Fibroblast of gingiva (primary cell): ENCODE results near the gene ZBTB4.
"Not testable (repeated sequence)": the region's sequence is repeated elsewhere in the genome, so short reads cannot be mapped to it uniquely, and the experiment has no call there.

Experiments
- DNase-seq: peaks from one replicate; pipeline ENCODE4 v3.0.0-alpha.2; 2011; ENCODE audit warnings: low read depth

ZBTB4 gene

DNA sequence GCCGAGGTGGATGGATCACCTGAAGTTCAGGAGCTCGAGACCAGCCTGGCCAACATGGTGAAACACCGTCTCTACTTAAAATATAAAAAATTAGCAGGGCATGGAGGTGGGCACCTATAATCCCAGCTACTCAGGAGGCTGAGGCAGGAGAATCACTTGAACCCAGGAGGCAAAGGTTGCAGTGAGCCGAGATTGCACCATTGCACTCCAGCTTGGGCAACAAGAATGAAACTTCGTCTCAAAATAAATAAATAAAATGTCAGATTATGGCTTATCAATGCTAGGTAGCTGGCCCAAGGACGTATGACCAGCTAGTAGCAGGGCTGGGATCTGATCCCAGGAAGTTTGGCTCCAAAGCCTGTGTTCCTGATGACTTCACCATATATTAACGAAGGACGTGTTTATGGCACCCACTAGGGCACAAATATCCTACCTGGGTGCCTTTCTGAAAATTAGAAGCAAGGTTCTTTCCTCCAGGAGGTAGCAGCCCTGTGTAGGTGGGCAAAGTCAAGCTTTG lies 8.9 kb downstream of the ZBTB4 start:
- DNase-seq: not testable (repeated sequence)

DNA sequence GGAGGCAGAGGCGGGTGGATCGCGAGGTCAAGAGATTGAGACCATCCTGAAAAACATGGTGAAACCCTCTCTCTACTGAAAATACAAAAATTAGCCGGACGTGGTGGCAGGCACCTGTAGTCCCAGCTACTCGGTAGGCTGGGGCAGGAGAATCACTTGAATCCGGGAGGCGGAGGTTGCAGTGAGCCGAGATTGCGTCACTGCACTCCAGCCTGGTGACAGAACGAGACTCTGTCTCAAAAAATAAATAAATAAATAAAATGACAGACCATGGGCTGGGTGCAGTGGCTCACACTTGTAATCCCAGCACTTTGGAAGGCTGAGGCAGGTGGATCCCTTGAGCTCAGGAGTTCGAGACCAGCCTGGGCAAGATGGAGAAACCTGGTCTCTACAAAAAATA lies 9.6 kb downstream of the ZBTB4 start:
- DNase-seq: not testable (repeated sequence)

- DNase-seq: no peak
Measured at GRCh38 chr17:7468804-7469389, 10.5 kb downstream of the ZBTB4 start.

DNA sequence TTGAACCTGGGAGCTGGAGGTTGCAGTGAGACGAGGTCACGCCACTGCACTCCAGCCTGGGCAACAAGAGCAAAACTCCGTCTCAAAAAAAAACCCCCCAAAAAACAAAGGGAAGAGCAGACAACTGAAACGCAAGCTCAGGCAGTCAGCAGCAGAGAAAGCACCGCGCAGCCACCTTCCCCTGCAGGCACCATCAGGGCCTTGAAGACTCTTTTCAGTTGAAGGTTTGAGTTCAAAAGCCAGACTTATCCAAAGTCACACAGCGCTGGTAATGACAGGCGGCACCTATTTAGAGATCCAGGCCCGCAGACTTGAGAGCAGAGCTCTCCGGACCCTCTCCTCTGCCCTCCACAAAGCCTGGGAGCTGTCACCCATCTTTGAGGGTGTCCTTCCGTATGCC lies 11.1 kb downstream of the ZBTB4 start:
- no peak for DNase-seq

GRCh38 chr17:7467498-7467897 lies 11.9 kb downstream of the ZBTB4 start:
- DNase-seq: no peak

GRCh38 chr17:7466639-7467341 lies 12.6 kb downstream of the ZBTB4 start:
- peak; percentile 46 for DNase-seq

DNA sequence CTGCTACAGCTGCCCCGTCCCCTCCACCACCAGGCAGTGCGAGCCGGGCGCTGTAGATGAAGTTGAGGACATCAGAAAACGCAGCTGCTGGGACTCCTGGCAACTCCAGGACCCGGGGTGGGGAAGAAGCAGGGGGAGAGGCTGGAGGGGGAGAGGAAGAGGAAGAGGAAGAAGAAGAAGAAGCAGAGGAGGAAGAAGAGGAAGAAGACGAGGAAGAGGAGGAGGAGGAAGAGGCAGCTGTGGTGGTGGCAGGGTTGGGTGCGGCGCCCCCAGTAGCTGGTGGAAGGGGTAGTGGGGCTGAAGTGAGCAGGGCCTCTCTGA lies 13.2 kb downstream of the ZBTB4 start:
- DNase-seq: no peak

DNA sequence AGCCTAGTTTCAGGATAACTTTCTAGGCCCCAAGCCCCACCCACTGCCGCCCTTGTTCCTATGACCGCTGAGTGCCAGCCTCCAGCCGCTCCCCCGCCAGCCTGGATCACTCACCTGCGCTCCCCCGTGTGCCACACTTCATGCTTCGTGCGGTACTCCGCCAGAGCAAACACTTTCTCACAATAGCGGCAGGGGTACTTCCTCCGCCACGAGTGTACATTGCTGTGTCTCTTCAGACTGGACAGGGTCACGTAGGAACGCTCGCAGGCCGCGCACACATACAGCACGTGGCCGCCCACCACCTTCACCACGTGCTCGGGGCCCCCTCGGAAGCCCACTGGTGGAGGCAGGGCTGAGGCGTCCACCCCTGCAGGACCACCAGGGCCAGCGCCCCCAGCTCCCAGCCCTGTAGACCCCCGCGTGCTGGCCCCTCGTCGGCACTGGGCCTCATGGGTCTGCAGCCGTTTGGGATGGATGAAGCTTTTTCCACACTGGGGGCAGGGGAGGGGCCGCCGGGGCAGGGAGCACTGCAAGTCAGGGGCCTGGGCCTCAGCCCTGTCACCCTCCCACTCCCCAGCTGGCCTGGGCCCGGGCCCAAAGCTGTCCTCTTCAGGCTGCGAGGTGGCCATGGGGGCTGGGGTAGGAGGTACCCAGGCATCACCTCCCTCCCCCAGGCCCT lies 13.7 kb downstream of the ZBTB4 start:
- DNase-seq: no peak

DNA sequence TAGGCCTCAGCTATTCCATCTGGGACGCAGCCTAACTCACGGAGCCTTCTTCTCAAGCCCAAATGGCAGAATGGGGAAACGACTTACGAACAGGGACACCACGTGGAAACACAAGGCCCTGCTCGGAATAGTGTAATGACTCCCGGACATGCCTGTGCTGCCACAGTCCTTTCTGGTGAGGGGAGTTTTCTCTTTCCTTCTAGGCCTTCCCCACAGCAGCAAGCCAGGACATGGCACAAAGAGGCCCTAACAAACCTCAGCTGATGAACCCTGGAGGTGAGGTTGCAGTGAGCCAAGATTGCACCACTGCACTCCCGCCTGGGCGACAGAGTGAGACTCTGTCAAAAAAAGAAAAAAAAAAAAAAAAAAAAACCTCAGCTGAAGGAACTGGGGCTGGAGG lies 15.3 kb downstream of the ZBTB4 start:
- no peak for DNase-seq

DNA sequence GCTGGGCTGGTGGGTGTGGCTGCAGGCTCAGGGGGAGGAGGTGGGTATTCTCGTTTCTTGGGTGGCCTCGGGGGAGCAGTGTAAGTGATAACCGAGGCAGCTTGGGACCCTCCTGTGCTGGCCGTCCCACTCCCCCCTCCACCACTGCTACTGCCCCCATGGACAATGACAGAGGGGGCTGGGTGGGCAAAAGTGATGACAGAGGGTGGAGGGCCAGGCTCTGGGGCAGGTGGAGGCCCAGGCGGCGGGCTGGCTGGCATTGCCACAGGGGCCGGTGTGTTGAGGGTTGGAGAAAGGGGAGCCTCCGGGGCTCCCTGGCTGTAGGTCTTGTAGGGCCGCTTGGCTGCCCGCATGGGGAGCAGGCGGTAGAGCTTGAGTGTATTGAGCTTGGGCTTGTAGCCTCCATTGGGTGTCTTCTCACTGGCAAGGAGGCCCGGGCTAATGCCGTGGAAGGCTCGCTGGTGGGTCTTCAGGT lies 16.0 kb downstream of the ZBTB4 start:
- DNase-seq: no peak

- DNase-seq: no peak
Measured at GRCh38 chr17:7462474-7463371, 16.7 kb downstream of the ZBTB4 start.

DNA sequence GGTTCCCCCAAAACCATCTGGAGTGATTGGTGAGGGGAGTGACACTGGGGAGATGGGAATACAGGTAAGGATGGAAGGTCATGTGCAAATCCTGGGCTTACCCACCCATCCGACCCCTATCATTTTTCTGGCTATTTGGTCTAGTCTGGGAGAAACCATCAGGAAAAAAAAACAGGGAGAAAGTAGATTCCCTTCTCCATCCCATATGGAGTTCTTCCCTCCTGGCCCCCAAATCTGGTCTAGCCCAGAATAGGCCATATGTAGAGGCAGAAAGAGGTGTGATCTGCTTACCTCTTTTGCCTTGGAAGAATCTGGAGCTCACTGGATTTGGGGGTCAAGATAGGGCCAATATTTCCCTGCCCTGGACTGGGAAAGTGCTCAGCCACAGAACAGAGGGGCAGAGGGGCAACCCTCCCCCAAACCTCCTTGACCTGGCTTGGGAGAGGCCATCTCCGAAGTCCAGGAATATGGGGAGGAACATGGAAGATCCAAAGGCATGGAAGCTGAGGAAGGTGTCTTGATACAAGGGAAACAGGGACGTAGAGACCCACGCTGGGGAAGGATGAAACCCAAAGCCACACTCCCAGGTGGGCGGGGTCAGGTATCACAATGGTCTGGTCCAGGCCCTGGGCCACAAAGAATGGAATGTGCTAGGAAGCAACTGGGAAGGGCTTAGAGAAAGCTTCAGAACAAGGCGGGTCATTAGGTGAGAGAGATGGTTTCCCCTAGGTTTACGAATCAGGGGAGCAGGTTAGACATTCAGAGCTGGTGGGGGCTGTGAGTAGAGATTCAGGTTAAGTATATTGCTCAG lies 18.4 kb downstream of the ZBTB4 start:
- DNase-seq: no peak

GRCh38 chr17:7459961-7460545 lies 19.4 kb downstream of the ZBTB4 start:
- DNase-seq: no peak

GRCh38 chr17:7448461-7448860 lies 31.0 kb downstream of the ZBTB4 start:
- no peak for DNase-seq

- no peak for DNase-seq
Measured at GRCh38 chr17:7445619-7445968, 33.8 kb downstream of the ZBTB4 start.

DNA sequence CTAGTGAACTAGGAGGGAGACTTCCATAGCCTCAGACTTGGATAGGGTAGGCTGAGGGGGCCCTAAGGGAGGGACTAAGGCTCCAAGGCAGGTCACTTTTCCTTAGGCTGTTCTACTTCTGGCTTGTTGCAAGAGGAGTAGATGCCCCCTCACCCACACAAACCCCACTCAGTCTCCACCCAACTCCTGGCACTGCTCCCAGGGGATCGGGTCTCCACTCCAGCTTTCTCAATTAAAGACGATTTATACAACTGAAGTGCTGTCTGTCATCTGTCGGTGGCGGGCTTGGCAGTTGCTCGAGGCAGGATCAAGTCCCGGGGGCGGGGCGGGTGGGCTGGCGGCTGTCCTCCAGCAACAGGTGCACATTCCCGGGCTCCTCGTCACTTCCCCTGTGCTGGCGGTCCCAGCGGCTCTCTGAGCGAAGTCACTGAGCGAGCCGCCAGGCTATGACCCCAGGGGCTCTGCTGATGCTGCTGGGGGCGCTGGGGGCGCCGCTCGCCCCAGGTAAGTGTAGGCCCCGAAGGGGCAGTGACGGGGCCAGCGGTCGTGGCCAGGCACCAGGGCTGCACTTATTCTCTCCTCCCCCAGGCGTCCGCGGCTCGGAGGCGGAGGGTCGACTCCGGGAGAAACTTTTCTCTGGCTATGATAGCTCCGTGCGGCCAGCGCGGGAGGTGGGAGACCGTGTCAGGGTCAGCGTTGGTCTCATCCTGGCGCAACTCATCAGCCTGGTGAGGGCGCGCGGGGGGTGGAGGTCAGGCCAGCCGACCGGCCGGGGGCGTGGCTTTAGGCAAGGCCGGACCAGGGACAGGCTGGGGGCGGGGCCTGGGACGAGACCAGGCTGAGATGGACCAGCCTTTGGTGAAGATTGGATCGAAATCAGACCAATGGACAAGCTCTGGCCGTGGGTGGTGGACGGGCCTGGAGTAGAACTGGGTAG lies 34.5 kb downstream of the ZBTB4 start, which contains the start of gene CHRNB1:
TSS of gene CHRNB1 (plus strand) at position 380 of the 937 bp plus-strand sequence. CDS start at position 447, 67 bp downstream.
- peak; percentile 31 for DNase-seq

- DNase-seq: no peak
Measured at GRCh38 chr17:7443499-7444485, 35.6 kb downstream of the ZBTB4 start.

GRCh38 chr17:7442142-7442541 lies 37.3 kb downstream of the ZBTB4 start:
- no peak for DNase-seq

DNA sequence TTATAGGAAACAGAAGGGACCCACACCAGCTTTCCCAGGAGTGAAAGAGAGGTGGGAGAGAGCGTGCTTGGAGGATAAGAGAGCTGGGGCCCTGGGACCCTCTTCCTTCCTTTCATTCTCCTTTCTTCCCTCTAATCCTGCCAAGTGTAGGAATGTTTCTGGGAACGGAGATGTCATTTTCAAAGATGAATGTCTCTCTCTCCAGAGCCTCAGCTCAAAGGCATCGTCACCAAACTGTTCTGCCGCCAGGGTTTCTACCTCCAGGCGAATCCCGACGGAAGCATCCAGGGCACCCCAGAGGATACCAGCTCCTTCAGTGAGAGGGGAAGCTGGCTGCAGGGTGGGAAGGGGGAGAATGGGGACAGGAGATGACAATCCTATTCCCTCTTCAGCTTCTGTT lies 38.2 kb downstream of the ZBTB4 start:
- DNase-seq: no peak
